Stimulated activated CD4-positive, alpha-beta T cell treated with anti-CD3 and anti-CD28 coated beads, TNF-alpha, amount 100 ng/mL, for 4 hours (primary cell): ENCODE data around the gene EFCAB8.

Experiments
- DNase-seq, 3 experiments: peaks; one replicate each; pipeline ENCODE4 v3.0.0-alpha.2; 2020; ENCODE audit warnings: low read depth in 3 of 3

Gene EFCAB8

DNA sequence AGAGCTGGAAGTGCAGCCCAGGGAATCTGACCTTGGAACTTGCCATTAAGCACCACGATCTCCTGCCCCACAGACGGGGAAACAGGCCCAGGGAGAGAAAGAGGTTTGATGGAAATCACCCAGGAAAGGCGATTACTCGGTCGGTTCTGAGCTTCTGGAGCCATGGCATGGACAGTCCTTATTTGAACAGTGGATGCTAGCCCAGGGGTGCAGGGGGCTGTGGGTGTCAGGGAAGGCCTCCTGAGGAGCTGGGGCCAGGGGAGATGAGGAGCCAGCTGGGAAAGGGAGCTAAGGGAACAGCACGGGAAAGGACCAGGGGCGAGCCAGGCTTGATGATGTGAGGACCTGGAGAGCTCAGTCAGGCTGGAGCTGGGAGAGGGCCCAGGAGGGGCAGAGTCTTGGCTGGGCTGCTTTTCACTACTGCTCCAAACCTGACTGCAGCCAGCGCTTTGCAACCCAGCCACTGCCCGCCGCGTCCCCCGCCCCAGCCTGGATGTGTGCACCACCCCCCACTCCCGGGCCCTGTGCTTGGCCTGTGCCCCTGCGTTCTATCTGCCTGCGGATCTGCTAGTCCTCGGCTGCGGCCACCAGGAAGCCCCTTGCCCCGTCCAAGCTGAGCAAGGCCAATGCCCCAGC lies 127.7 kb downstream of the EFCAB8 start:
- DNase-seq: no peak

DNA sequence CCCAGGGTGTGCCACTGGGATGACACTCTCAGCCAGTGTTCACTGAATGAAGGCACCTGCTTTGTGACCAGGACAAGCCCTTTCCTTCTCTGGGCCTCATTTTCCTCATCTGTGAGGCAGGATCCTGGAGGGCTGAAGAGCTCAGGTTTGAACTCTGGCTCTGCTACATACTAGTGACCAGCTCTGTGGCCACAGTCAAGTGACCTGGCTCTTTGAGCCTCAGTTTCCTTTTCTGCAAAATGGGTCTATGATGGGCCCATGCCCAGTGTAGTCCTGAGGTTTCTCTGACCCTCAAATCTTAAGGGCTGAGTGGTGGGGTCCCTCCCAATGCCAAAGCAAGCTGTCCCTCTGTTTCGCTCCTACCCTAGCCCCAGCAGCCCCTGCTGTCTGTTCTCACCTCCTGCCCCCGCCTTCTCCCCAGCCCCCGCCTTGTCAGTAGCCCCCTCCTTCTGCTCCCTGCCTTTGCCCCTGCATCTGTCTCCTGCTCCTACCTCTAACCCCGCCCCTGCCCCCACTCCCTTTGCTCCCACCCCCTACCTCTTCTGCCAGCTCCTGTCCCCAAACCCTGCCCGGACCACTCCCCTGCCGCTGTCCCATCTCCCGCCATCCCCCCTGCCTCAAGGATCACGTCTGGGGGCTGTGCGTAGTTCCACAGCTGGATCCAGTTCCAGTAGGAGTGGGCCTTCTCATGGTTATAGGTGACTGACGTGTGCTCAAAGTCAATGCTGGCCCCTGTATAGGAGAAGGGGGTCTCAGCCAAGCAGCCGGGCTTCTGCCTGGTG lies 128.5 kb downstream of the EFCAB8 start:
- no peak for DNase-seq

DNA sequence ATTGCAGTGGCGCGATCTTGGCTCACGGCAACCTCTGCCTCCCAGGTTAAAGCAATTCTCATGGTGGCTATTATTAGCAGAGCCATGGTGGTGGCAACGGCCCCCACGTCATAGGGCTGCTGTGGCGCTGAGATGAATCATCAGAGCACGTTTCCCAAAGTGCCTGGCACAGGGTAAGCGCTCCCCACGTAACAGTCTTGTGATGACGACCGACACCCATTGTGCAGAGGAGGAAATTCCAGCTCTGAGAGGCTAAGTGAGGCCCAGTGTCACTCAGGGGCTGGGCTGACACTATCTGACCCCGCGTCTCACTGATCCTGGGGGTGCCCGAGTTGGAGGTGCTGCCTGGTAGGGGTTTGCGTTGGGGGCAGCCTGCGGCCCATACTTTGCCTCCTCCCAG lies 129.3 kb downstream of the EFCAB8 start:
- no peak for DNase-seq

DNA sequence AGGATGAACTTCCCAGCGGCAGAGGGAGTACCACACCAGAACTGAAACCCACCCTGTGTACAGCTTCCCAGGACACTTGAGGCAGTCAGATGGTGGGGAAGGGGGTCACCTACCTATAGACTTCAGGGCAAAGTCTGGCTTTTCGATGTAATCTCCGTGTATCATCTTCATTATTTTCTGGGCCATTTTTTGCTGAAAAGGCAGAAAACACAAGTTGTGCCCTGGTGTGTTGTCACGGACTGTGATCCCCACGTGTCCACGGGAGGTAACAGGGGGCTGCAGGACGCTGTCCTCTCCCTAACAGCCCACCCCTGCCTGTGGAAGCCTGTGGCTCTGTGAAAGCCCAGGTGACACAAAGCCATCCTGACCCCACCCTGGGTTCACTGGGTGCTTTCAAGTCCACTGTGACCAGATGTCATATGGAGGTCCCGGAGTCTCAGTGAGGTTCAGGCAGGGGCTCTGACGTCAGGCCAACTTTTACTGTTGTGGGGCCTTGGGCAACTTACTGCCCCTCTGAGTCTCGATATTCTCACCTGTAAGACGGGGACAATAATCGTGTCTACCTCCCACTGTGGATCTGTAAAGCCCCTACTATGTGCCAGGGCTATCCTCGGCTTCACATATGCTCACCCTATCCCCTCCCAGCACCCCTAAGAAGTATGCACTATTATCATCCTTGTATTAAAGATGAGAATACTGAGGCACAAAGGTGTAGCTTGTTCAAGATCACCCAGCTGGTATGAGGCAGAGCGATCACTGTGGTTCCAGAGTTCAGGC lies 131.0 kb downstream of the EFCAB8 start:
- DNase-seq: no peak

DNA sequence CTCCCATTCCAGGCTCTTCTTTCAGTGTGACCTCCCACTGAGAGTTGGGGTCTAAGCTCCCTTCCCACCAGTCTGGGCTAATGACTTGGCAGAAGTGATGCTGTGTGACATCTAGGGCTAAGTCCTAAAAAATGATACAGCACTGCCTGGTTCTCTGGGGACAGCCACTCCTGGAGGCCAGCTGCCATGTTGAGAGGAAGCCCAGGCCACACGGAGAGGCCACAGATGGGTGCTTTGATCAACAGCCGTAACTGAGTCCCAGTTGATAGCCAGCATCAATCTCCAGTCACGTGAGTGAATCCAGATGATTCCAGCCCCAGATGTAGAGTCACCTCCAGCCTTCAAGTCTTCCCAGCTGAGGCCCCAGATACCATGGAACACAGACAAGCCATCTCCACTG lies 131.7 kb downstream of the EFCAB8 start:
- DNase-seq: no peak

DNA sequence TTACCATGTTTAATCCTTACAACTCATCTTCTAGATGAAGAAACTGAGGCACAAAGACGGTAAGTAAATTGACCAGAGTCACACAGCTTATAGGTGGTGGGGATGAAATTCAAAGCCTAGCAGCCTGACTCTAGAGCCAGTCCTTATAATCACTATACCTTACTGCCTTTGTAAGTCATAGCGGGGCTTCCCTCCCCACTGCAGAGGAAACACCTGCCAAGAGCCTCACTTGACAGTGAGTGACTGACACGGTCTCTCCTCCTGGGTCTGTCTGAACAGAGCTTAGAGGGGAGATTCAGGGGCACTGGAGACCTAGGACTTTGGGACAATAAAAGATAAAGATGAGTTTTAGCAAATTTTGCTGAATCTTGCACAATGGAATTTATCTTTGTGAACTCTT lies 132.7 kb downstream of the EFCAB8 start:
- DNase-seq: no peak

DNA sequence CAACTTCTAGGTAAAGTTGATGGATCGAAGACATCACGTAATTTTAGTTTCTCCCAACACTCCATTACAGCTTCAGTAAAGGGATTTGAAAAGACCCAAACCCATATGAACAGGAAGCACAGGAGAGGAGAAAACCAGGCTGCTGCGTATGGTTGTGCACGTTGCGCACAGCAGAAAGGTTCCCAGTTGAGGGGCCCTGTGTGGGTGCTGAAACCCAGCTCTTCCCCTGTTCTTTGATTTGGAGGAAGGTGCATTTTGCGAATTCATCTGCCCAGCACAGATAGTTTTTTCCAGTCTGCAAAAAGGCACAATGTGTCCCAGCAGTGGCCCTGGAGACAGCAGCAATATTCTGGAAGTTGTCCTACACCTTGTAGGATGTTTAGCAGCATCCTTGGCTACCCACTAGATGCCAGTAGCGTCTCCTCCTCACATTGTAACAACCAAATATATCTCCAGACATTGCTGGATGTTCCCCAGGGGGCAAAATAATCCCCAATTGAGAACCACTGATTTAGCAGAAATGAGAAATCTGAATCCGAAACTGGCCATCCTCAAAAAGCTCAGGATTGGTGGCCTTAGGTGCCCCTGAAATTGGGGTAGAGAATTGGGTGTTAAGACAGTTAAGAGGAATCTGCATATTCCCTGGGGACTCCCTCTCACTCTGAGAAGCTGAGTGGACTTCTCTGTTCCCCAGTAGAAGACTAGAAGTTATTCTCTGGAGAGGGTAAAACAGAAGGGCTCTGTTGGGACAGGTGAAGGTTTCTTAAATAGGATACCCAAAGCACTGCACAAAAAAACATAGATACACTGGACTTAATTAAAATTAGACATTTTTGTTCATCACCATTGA lies 133.3 kb downstream of the EFCAB8 start:
- no peak for DNase-seq

DNA sequence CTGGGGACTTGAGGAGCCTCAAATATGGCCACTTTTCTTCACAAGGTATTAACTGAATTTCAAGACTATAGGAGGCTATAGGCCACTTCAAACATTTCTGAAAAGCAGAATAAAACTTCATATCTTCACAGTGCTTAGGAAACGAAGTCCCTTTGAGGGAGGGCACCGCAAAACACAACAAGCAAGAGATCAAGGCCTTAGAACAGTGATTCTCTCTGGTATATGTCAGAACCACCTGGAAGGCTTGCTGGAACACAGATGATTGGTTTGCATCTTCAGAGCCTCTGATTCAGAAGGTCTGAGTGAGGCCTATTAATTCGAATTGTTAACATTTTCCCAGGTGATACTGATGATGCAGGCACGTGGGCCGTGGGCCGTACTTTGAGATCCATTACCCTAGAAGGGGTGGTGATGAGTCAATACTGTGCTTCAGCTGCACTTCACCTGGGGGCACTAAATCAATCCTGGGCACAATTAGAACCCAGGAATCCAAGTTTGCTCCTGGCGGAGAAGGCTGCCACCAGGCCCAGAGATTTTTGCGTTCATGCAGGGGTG lies 134.8 kb downstream of the EFCAB8 start:
- no peak for DNase-seq

DNA sequence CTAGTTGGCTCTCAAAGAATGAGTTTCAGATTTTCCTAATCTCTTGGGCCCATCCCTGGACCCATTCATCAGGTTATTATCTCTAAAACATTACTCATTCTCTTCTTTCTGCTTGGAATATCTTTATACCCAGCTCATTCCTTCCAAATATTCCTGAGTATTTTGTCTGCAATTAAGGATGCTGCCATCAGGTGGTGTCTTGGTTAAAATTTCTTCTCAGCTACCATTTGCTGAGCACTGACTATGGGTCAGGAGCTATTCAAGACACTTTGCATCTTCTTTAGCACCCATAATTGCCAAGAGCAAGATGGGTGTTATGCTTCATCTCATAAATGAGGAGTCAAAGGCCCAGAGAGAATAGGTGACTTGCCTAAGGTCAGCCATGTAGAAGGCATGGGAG lies 137.1 kb downstream of the EFCAB8 start:
- DNase-seq: no peak

DNA sequence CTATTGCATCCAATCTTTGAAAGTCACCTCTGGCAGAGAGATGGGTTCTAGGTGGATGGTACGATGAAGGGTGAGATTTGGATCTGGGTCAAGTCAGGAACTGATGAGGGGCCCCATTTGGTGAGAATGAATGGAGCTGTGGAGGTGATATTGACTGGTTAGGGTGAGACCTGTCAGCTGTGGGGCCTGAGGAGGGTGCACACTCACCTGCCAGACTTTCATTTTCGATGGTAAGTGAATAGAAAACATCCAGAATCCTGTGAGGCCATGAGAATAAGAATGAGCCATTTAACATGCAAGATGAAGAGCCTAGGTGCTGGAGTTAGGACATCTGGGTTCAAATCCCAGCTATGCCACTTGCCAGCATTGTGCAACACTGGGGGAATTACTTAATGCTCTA lies 138.7 kb downstream of the EFCAB8 start:
- no peak for DNase-seq

DNA sequence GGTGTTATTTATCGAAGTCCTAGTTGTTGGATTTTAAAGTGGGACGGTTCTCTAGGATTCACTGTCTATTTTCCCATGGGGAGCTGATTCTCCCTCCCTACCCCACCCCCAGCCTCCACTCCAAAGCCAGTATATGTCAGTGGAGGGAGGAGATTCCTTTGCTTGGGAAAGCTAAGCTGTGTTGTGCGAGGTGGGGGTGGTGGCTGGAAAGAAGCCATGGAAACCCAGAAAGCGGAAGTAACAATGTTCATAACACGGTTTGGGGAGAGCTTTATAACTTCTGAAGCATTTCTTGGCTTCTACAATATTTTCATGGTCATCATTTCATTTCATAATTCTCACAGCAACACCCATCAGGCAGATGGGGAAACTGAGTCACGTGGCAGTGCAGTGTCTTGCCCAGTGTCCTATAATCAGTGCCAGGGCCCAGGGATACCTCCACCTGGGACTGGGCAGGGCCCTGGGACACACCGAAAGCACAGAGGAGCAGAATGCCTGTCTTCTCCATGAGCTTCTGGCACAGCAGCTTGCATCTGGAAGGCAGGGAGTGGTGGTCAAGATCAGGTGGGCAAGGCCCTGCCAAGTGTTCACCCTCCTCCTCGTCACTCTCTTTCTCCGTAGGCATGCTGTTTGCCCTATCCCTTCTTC lies 141.0 kb downstream of the EFCAB8 start:
- no peak for DNase-seq

DNA sequence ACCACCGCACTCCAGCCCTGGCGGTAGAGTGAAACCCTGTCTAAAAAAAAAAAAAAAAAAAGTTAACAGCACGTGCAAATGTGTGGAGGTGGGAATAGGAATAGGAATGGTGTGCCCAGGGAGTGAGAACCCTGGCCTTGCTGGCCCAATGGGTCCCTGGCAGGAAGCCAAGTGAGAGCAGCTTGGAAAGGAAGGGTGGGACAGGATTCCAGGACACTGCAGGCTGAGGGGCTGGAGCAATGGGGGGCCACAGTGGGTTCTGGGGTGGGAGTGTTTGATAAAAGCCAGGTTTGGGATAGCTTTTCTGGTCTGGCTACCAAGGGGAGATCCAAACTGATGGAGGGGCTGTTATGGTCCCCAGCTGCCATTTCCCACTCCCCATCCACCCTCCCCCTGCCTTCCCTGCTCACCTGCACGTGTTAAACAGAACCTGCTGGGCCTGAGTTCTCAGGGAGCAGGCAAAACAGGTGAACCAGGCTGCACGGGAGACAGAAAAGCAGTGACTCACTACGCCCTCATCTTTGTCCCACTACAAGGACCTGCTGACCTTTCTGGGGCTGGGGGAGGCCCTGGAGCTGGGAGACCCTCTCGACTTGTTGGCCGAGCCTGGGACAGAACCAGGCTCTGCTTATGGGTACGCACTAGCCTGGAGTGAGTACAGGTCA lies 142.2 kb downstream of the EFCAB8 start:
- no peak for DNase-seq

DNA sequence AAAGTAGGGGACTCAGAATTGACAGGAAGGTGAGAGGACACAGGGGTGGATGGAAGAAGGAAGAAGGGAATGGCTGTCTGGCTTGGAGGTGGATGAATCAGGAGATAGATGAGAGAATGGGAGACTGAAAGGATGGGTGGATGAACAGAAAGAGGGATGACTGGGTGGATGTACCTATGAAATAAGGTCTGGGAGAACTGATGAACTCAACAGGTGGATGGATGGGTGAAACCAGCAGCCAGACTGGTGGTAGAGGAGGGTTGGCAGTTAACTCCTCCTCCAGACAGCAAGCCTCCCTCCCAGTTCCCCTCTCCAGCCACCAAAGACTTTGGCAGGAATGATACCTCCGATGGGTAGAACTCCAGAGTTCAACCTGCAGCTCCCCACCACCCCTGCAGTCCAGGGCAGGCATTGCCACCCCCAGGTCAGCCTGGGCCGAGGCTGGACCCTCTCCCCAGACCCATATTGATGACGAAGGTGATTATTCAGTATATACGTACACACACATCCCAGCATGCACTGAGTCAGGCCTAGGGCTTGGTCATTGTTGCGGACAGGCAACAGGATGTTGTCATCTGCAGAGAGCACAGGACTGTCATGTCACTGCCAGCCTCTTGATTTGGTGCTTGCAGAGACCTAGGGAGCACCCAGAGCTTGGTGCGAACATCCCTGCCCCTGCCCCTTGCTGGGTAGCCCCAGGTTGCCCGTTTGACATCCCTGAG lies 143.5 kb downstream of the EFCAB8 start:
- DNase-seq: no peak

DNA sequence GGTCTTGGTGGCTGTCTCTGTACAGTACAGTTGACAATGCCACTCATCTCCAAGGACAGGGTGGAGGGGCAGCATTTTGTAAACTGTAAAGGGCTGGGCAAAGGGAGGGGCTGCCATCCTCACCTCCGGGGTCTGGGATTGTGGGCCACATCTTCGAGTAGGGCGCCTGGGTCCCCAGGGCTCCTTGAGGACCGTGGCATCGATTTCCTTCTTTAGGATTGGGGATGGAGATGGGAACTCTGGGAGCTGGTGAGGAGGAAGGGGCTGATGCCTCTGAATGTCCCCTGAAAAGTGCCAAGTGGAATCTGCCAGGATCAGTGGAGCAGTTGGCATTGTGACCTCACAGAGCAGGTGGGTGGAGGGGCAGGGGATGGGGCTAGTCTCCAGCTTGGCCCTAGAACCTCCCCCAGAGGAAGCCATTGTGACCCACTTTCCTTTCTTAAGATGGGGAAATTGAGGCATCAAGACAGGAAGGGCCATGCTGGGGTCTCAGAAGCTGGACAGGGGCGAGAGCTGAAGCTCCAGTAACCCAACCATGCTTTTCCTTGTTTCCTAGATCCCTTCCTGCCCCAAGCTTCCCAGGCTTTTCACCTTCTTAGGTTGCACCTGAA lies 145.5 kb downstream of the EFCAB8 start, which contains the start of gene SUN5:
Gene SUN5, minus strand, starts transcription at position 293 of the 611 bp plus-strand sequence. Its CDS starts 93 bp downstream, at position 200.
- DNase-seq: no peak

DNA sequence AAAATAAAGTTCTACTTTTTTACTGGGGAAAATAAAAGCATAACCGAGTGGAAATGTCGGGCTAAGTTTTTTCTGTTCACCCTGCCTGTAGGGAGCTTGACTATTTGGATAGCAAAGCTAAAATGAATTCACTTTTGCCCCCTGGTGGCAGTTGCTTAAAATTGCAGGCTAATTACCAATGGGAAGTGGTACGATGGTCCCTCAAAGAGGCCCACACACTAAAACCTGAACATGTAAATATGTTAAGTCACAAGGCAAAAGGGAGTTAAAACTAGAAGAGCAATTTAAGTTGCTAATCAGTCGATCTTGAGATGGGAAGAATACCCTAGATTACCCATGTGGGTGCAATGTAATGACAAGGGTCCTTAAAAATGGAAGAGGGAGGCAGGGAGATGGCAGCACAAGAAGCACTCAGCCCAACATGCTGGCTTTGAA lies 146.4 kb downstream of the EFCAB8 start:
- DNase-seq: peak in 1 of 3 experiments; percentile 8

DNA sequence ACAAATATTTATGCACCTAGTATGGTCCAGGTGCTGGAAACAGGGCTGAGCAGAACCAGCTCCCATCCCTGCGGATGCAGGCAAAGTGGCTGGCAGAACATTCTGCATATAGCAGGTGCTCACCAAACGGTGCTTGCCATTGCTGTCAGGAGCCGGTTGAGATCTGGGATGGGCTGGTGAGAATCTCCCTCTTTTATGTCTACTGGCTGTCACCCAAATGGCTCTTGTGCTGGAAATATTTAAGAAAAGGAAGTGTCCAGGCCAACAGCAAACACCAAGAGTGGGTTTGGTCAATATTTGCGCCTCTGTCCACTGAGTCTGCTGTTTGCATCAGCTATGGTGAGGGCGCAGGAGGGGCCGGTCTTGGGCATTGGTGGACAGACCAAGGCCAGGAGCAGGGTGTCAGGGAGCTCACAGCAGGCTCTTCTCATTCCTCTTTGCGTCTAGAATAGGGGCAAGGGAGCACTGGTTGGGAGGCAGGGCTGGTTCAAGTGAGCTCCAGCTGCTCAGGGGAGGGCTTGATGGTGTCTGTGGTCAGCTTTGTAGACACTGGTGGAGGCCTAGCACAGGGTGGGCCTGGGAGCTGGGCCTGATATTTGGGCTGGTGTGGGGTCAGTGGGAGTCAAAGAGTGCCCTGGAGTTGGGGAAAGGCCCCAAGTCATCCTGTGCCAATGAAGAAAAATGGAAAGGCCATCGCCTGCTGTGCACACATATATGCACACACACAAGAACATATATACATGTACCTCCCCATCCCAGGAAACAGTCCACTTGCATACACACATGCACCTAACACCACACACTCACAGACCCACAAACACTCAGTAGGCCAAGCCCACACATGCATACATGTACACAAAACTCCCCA lies 147.4 kb downstream of the EFCAB8 start:
- DNase-seq: no peak

DNA sequence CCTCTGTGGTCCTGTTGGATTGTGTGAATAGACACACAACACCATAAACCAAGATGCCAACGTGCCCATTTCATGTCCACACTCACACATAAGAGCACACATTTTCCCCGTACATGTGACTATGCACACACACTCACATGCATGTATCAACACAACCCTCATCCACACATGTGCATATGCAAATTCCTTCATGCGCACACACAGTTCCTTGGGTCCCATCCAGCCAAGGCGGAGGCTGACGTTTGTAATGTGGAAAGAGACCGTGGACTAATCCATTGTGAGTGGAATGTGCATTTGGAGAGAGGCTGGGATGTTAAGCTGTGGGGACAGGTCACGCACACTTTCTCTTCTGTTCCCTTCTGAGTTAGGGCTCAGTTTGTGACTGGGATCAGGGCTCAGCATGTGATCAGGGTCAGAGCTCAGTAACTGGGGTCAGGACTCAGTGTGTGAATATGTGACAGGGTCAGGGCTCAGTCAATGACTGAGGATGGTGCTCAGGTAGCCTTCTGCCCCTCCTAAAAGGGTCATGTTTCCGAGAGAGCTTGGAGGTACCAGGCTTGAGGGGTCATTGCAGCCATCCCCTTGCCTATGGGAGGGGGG lies 148.2 kb downstream of the EFCAB8 start:
- DNase-seq: no peak
